Testis (tissue), 3 donors: ENCODE measurements around the gene PYURF. TPM values are rescaled to one million over a fixed set of nuclear protein-coding genes. Genes with fewer than 3 reads are reported as not detected.

Experiments used
- DNase-seq: peaks from one replicate; pipeline ENCODE4 v3.0.0-alpha.2; 2019
- H3K27ac ChIP-seq, 2 donors: fragments of 200-600 bp; sonication (generic); one replicate each; pipeline ENCODE4 v1.5.1; 2019
- H3K27me3 ChIP-seq: fragments of 200-600 bp; sonication (generic); one replicate; pipeline ENCODE4 v1.5.1; 2019
- H3K36me3 ChIP-seq: fragments of 200-600 bp; sonication (generic); one replicate; pipeline ENCODE4 v1.5.1; 2017; ENCODE audit warnings: low read depth; ENCODE audit errors: missing control alignments
- H3K4me1 ChIP-seq: fragments of 200-600 bp; sonication (generic); one replicate; pipeline ENCODE4 v1.5.1; 2019
- H3K4me3 ChIP-seq, 2 donors: fragments of 200-600 bp; sonication (generic); one replicate each; pipeline ENCODE4 v1.5.1; 2017 to 2019
- H3K9me3 ChIP-seq: fragments of 200-600 bp; sonication (generic); one replicate; pipeline ENCODE4 v1.5.1; 2017
- POLR2A ChIP-seq: fragments of 450-650 bp; IDR thresholded peaks from one replicate; pipeline ENCODE4 v1.6.1; 2017; ENCODE audit warnings: antibody characterized with exemption, mild to moderate bottlenecking, moderate library complexity
- WGBS, 2 donors: methylation state at CpG; one replicate each; pipeline ENCODE4 v1.1.5; 2018; 5-methylcytosine and 5-hydroxymethylcytosine counted together
- intact Hi-C: fragments of 100-400 bp; cut with DNase I; formaldehyde crosslinking; loops from one replicate; pipeline ENCODE4 v1.15.1; 2023; ENCODE audit warnings: low total_unique reads
- polyA plus RNA-seq: library from polyadenylated mRNA; stranded (reverse); fragments of 350-450 nt; fragmentation: Illumina TruSeq; extraction: RNeasy Lipid Tissue Mini Kit (QIAGEN cat#74804); gene quantifications from one replicate; pipeline ENCODE4 v1.2.3, GENCODE V29; 2014; ENCODE audit warnings: low read depth, low replicate concordance; ENCODE audit not compliant: insufficient read depth
- total RNA-seq, 2 donors: library from RNA; depleted of rRNA; stranded (reverse); fragments of >200 nt; gene quantifications; one replicate each; pipeline ENCODE4 v1.2.3, GENCODE V29; 2016
- TF ChIP-seq, protein P1 (sequence below), 3 experiments: fragments of 450-650 bp in 2 of 3; fragments of 200-600 bp in 1 of 3; sonication (generic) in 1 of 3; IDR thresholded peaks; one replicate each; pipeline ENCODE4 v1.5.1; 2016 to 2019; ENCODE audit warnings: antibody characterized with exemption in 3 of 3, mild to moderate bottlenecking in 2 of 3, moderate library complexity in 1 of 3

PYURF gene
- total and polyA plus RNA-seq, 3 donors from 2014 or later = 90.0 to 98.1 (median 92.3) TPM

GRCh38 chr4:88533088-88533790 is 9.7 kb upstream of the PYURF start:
- intact Hi-C loops = no loop called here
- Histone ChIP-seq H3K9me3 (no peaks in the 10 kb centered on the region), H3K4me1 (no peaks in the 10 kb centered on the region), H3K36me3 (no peaks in the 10 kb centered on the region), H3K4me3 (no peak overlapping the region), H3K27me3 (no peaks in the 10 kb centered on the region), H3K27ac (no peak overlapping the region)
- TF ChIP-seq, protein P1, sequence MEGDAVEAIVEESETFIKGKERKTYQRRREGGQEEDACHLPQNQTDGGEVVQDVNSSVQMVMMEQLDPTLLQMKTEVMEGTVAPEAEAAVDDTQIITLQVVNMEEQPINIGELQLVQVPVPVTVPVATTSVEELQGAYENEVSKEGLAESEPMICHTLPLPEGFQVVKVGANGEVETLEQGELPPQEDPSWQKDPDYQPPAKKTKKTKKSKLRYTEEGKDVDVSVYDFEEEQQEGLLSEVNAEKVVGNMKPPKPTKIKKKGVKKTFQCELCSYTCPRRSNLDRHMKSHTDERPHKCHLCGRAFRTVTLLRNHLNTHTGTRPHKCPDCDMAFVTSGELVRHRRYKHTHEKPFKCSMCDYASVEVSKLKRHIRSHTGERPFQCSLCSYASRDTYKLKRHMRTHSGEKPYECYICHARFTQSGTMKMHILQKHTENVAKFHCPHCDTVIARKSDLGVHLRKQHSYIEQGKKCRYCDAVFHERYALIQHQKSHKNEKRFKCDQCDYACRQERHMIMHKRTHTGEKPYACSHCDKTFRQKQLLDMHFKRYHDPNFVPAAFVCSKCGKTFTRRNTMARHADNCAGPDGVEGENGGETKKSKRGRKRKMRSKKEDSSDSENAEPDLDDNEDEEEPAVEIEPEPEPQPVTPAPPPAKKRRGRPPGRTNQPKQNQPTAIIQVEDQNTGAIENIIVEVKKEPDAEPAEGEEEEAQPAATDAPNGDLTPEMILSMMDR (IDR thresholded peaks at IDR 0.05) = no peak
- no peak for TF ChIP-seq POLR2A
- 81 to 82% methylated on average over 6 of the region's 6 CpGs for WGBS, 2 donors
- no peak for DNase-seq

DNA sequence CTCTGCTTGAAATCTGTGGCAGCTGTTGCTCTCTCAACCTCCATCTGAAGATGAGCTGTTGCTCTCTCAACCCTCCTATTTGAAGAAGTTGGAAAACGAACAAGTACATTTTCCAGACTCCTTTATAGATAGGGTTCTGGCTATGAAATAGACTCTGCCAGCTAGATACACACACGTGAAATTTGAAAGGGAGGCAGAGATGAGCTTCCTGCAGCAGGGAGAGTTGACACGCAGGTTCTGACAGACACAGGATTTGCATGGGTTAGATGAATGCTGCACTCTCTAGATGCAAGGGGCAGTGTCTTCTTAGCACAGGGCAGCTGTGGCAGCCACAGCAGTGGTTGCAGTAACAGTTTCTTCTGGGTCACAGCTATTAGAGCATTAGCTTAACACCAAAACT is 8.0 kb upstream of the PYURF start:
- TF ChIP-seq, protein P1 (IDR thresholded peaks at IDR 0.05) = no peak
- no peak for TF ChIP-seq POLR2A
- DNase-seq = no peak
- no peaks in the 10 kb centered on the region for H3K4me1 ChIP-seq
- H3K4me3 ChIP-seq = no peak overlapping the region
- WGBS, 2 donors = 68 to 79% methylated on average over 3 of the region's 3 CpGs
- H3K36me3 ChIP-seq = no peaks in the 10 kb centered on the region
- H3K27ac ChIP-seq = no peak overlapping the region
- intact Hi-C loops = no loop called here
- no peaks in the 10 kb centered on the region for H3K9me3 ChIP-seq
- no peaks in the 10 kb centered on the region for H3K27me3 ChIP-seq

GRCh38 chr4:88528861-88529260 is 5.3 kb upstream of the PYURF start:
- Histone ChIP-seq H3K27ac (no peak overlapping the region), H3K4me1 (no peaks in the 10 kb centered on the region), H3K27me3 (no peaks in the 10 kb centered on the region), H3K36me3 (no peaks in the 10 kb centered on the region), H3K4me3 (no peak overlapping the region), H3K9me3 (no peaks in the 10 kb centered on the region)
- intact Hi-C loops = loop anchor here (5.0 kb wide), 1 partner anchor 133 kb away; no protein-coding TSS in a partner anchor
- no peak for DNase-seq
- 82 to 86% methylated on average over 3 of the region's 3 CpGs for WGBS, 2 donors
- TF ChIP-seq, protein P1 (IDR thresholded peaks at IDR 0.05) = peak in 1 of 3 experiments; percentile 30
- TF ChIP-seq POLR2A = no peak

GRCh38 chr4:88527787-88528186 is 4.2 kb upstream of the PYURF start:
- no peaks in the 10 kb centered on the region for H3K27me3 ChIP-seq
- H3K36me3 ChIP-seq = no peaks in the 10 kb centered on the region
- no peak for DNase-seq
- H3K4me1 ChIP-seq = no peaks in the 10 kb centered on the region
- H3K4me3 ChIP-seq = no peak overlapping the region
- no peaks in the 10 kb centered on the region for H3K9me3 ChIP-seq
- 93 to 97% methylated on average over 7 to 8 of the region's 8 CpGs for WGBS, 2 donors
- H3K27ac ChIP-seq = no peak overlapping the region
- TF ChIP-seq POLR2A = no peak
- TF ChIP-seq, protein P1 (IDR thresholded peaks at IDR 0.05) = no peak
- intact Hi-C loops = loop anchor here (5.0 kb wide), 1 partner anchor 135 kb away; no protein-coding TSS in a partner anchor
